Right lobe of liver (tissue), 4 donors: ENCODE data around the gene TGFA.

ENCODE experiments used
- CTCF ChIP-seq, 4 donors: fragments of 200-600 bp in 3 of 4; fragments of 450-650 bp in 1 of 4; IDR thresholded peaks; one replicate each; pipeline versions ENCODE4 v1.5.1 to v1.8.0; 2016 to 2022; ENCODE audit warnings: antibody characterized with exemption in 4 of 4, mild to moderate bottlenecking in 2 of 4
- POLR2A ChIP-seq: fragments of 450-650 bp; IDR thresholded peaks from one replicate; pipeline ENCODE4 v1.6.1; 2017; ENCODE audit warnings: antibody characterized with exemption, mild to moderate bottlenecking
- donor health status: DM: no; HTN: no; CAD: no.
- donor health status: DM: no; HTN: no; CAD: no.
- donor health status: DM: no; HTN: yes; CAD: no.

- no peak for TF ChIP-seq CTCF (IDR thresholded peaks at IDR 0.05)
- TF ChIP-seq POLR2A = no peak
These were observed 909 bp downstream of the TGFA start for GRCh38 chr2:70552501-70553333.
